ENCODE data around the gene PRKCH.

DNA sequence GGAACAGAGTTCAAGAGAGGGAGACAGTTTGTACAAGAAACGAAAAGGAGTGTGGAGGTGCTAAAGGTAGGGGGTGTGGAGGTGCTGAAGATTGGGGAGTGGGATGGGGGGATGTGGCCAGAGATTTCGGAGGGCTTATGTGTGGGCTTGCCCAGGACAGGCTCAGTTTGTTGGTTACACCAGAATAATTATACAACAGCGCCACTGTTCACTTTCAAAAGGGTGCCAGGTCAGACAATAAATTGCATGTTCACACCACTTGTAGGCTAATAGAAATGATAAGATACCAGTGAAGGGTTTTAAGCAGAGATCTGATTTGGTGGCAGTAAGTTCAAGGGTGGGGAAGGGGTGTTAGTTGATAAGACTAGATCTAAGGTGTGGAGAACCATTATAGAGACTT lies 75.3 kb downstream of the PRKCH start:
- TF ChIP-seq TOX (CRISPR knock-in tag; IDR thresholded peaks at IDR 0.05; ENCODE audit: borderline replicate concordance) (no peak), ARNTL (CRISPR knock-in tag; IDR thresholded peaks at IDR 0.05; ENCODE audit: borderline replicate concordance, low read depth) (no peak), ESRRG (CRISPR knock-in tag; IDR thresholded peaks at IDR 0.05) (no peak), ZC3H10 (CRISPR knock-in tag; IDR thresholded peaks at IDR 0.05) (no peak), OSR1 (CRISPR knock-in tag; IDR thresholded peaks at IDR 0.05) (no peak), BACH2 (CRISPR knock-in tag; IDR thresholded peaks at IDR 0.05; ENCODE audit: borderline replicate concordance) (no peak), RARB (CRISPR knock-in tag; IDR thresholded peaks at IDR 0.05) (no peak), SNAI2 (CRISPR knock-in tag; IDR thresholded peaks at IDR 0.05) (no peak), GLIS3 (CRISPR knock-in tag; IDR thresholded peaks at IDR 0.05) (no peak), ZFP30 (CRISPR knock-in tag; IDR thresholded peaks at IDR 0.05) (no peak), CSDC2 (CRISPR knock-in tag; IDR thresholded peaks at IDR 0.05) (no peak)
- TF ChIP-seq, protein P1, sequence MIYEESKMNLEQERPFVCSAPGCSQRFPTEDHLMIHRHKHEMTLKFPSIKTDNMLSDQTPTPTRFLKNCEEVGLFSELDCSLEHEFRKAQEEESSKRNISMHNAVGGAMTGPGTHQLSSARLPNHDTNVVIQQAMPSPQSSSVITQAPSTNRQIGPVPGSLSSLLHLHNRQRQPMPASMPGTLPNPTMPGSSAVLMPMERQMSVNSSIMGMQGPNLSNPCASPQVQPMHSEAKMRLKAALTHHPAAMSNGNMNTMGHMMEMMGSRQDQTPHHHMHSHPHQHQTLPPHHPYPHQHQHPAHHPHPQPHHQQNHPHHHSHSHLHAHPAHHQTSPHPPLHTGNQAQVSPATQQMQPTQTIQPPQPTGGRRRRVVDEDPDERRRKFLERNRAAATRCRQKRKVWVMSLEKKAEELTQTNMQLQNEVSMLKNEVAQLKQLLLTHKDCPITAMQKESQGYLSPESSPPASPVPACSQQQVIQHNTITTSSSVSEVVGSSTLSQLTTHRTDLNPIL (CRISPR knock-in tag; IDR thresholded peaks at IDR 0.05; ENCODE audit: low read depth), result no peak

Data from SK-N-SH treated with all-trans-retinoic acid at 6 μM for 48 hours (cell line).